MM.1S (cell line): ENCODE measurements around the gene RPH3AL.

Source experiments
- DNase-seq: peaks from one replicate; pipeline ENCODE4 v3.0.0-alpha.2; 2015
- H2AFZ ChIP-seq: fragments of 300-600 bp; sonication (generic); 2 replicates; pipeline ENCODE4 v1.6.0; 2016; ENCODE audit warnings: antibody characterized with exemption, low read length
- H3F3A ChIP-seq: fragments of 300-600 bp; sonication (generic); 2 replicates; pipeline ENCODE4 v1.6.1; 2016; ENCODE audit warnings: mild to moderate bottlenecking, antibody characterized with exemption, low read length, moderate library complexity, mixed read lengths; ENCODE audit not compliant: insufficient read depth
- H3K27ac ChIP-seq: fragments of 300-600 bp; sonication (generic); 2 replicates; pipeline ENCODE4 v1.5.1; 2016; ENCODE audit warnings: mild to moderate bottlenecking, low read length
- H3K27me3 ChIP-seq: fragments of 300-600 bp; sonication (generic); replicated peaks from 2 replicates; pipeline ENCODE4 v1.6.0; 2016; ENCODE audit warnings: low read length; ENCODE audit not compliant: insufficient read depth
- H3K36me3 ChIP-seq: fragments of 300-600 bp; sonication (generic); replicated peaks from 2 replicates; pipeline ENCODE4 v1.6.1; 2016; ENCODE audit warnings: mild to moderate bottlenecking, low read length, mixed read lengths; ENCODE audit not compliant: insufficient read depth
- H3K4me1 ChIP-seq: fragments of 300-600 bp; sonication (generic); 2 replicates; pipeline ENCODE4 v1.6.1; 2016; ENCODE audit warnings: low read length, mixed read lengths
- H3K4me2 ChIP-seq: fragments of 300-600 bp; sonication (generic); 2 replicates; pipeline ENCODE4 v1.6.0; 2016; ENCODE audit warnings: low read depth, low read length
- H3K4me3 ChIP-seq: fragments of 300-600 bp; sonication (generic); 2 replicates; pipeline ENCODE4 v1.5.1; 2016; ENCODE audit warnings: low read length, mixed read lengths
- H3K79me2 ChIP-seq: fragments of 300-600 bp; sonication (generic); 2 replicates; pipeline ENCODE4 v1.6.1; 2016; ENCODE audit warnings: mixed run types, low read length, mixed read lengths
- H3K9ac ChIP-seq: fragments of 300-600 bp; sonication (generic); 2 replicates; pipeline ENCODE4 v1.6.1; 2016; ENCODE audit warnings: low read length, mixed read lengths
- H3K9me2 ChIP-seq: fragments of 300-600 bp; sonication (generic); replicated peaks from 2 replicates; pipeline ENCODE4 v1.6.1; 2016; ENCODE audit warnings: mild to moderate bottlenecking, low read length, mixed read lengths; ENCODE audit not compliant: insufficient read depth
- H3K9me3 ChIP-seq: fragments of 300-600 bp; sonication (generic); replicated peaks from 2 replicates; pipeline ENCODE4 v1.6.1; 2016; ENCODE audit warnings: mild to moderate bottlenecking, low read length, mixed read lengths; ENCODE audit not compliant: insufficient read depth
- H4K20me1 ChIP-seq: fragments of 300-600 bp; sonication (generic); 2 replicates; pipeline ENCODE4 v1.6.1; 2016; ENCODE audit warnings: mild to moderate bottlenecking, low read length, moderate library complexity, mixed read lengths; ENCODE audit not compliant: insufficient read depth
- CTCF ChIP-seq: fragments of 300-600 bp; sonication (generic); IDR thresholded peaks from 2 replicates; pipeline ENCODE4 v1.5.1; 2016; ENCODE audit warnings: antibody characterized with exemption, low read length, mixed read lengths
- EZH2 ChIP-seq: fragments of 300-600 bp; sonication (generic); optimal IDR thresholded peaks from 2 replicates; pipeline ENCODE3; 2017; ENCODE audit warnings: low read depth, mild to moderate bottlenecking, antibody characterized with exemption, low read length, mixed read lengths
- EZH2phosphoT487 ChIP-seq: fragments of 300-600 bp; sonication (generic); IDR thresholded peaks from 2 replicates; pipeline ENCODE4 v1.6.1; 2018; ENCODE audit warnings: antibody characterized with exemption, low read length

The RPH3AL gene, protein sequence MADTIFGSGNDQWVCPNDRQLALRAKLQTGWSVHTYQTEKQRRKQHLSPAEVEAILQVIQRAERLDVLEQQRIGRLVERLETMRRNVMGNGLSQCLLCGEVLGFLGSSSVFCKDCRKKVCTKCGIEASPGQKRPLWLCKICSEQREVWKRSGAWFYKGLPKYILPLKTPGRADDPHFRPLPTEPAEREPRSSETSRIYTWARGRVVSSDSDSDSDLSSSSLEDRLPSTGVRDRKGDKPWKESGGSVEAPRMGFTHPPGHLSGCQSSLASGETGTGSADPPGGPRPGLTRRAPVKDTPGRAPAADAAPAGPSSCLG

DNA sequence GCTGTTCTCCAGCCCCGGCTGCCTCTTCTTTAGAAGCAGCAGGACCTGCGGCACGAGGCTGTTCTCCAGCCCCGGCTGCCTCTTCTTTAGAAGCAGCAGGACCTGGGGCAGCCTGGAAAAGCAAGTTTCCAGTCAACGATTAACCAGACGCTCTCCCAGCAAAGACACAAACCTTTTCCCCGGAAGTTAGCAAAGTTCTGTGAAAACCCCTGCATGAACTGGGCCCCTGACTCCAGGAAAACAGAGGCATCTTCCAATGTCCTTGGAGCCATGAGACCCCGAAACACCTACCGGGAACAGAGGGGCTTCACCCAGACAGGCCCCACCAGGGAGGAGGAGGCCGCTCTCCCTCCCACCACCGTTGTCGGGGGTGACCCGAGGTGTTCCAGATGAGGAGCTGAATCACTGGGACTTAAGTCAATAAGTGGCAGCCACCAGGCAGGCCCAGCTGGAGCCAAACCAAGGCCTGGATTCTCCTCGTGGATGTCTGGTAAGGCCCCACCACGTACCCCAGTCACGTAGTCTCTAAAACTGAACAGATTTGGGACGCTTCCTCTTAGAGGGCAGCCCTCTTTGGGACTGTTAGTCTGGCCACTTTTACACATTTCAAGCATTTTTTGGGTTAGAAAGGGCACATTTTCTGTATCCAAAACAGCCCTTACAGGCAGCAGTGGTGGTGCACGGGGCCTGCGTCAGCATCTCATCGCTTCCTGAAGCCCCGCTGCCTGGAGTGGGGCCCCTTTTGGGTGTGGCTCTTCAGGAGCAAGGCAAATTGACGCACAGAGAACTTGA is at the start of gene RPH3AL:
Gene RPH3AL (minus strand): TSS at position 387 of the 792 bp plus-strand sequence. CDS start 25,264 bp downstream, outside the sequence.
- no peak within 1 kb of the TSS for H2AFZ ChIP-seq
- H3K9ac ChIP-seq: no peak within 1 kb of the TSS
- H3K27me3 ChIP-seq: peaks cover 63% of the 10 kb centered on the region
- no peaks in the 10 kb centered on the region for H3K4me1 ChIP-seq
- H4K20me1 ChIP-seq: no peaks in the 10 kb centered on the region
- H3K4me2 ChIP-seq: no peak within 1 kb of the TSS
- no peaks in the 10 kb centered on the region for H3F3A ChIP-seq
- no peaks in the 10 kb centered on the region for H3K79me2 ChIP-seq
- H3K36me3 ChIP-seq: no peaks in the 10 kb centered on the region
- TF ChIP-seq EZH2 (no peak), CTCF (no peak), EZH2phosphoT487 (no peak)
- no peaks in the 10 kb centered on the region for H3K9me3 ChIP-seq
- no peaks in the 10 kb centered on the region for H3K9me2 ChIP-seq
- no peak within 1 kb of the TSS for H3K27ac ChIP-seq
- no peak within 1 kb of the TSS for H3K4me3 ChIP-seq
- DNase-seq: no peak

GRCh38 chr17:400257-400656 is 47.6 kb upstream of the RPH3AL start:
- Histone ChIP-seq H4K20me1 (no peaks in the 10 kb centered on the region), H3K4me3 (no peak overlapping the region), H3K4me2 (no peak overlapping the region), H3F3A (no peaks in the 10 kb centered on the region), H3K27ac (no peak overlapping the region), H3K36me3 (no peaks in the 10 kb centered on the region), H3K9me2 (no peaks in the 10 kb centered on the region), H3K27me3 (peaks cover 48% of the 10 kb centered on the region), H3K9me3 (no peaks in the 10 kb centered on the region), H3K79me2 (no peaks in the 10 kb centered on the region), H2AFZ (no peak overlapping the region), H3K9ac (no peak overlapping the region), H3K4me1 (no peaks in the 10 kb centered on the region)
- no peak for TF ChIP-seq EZH2
- no peak for TF ChIP-seq CTCF
- TF ChIP-seq EZH2phosphoT487: no peak
- DNase-seq: no peak

- Histone ChIP-seq H3K27ac (no peak overlapping the region), H3K4me1 (no peaks in the 10 kb centered on the region), H3K9ac (no peak overlapping the region), H3K4me2 (no peak overlapping the region), H3K9me3 (no peaks in the 10 kb centered on the region), H3K9me2 (no peaks in the 10 kb centered on the region), H3K27me3 (peaks cover 79% of the 10 kb centered on the region), H2AFZ (no peak overlapping the region), H4K20me1 (no peaks in the 10 kb centered on the region), H3F3A (no peaks in the 10 kb centered on the region), H3K79me2 (no peaks in the 10 kb centered on the region), H3K36me3 (no peaks in the 10 kb centered on the region), H3K4me3 (no peak overlapping the region)
- TF ChIP-seq CTCF (no peak), EZH2phosphoT487 (no peak), EZH2 (no peak)
- DNase-seq: no peak
Observed at GRCh38 chr17:396788-397187, 44.2 kb upstream of the RPH3AL start.
